ENCODE results near the gene CPSF3. TPM values are rescaled to one million over a fixed set of nuclear protein-coding genes. Genes with fewer than 3 reads are reported as not detected.

CPSF3 gene
- total and polyA plus RNA-seq, 2 of the 13 experiments (the other 11 are each of a cell fraction or from before 2014, with no cell fraction given), result 19.8 to 93.0 TPM

- TF ChIP-seq JARID2 (CRISPR knock-in tag; IDR thresholded peaks at IDR 0.05; ENCODE audit: insufficient replicate concordance), result no peak
- no peak for TF ChIP-seq HNRNPK (IDR thresholded peaks at IDR 0.05; ENCODE audit: low read depth, low read length, poor library complexity, severe bottlenecking)
- no peak for TF ChIP-seq ZNF446 (CRISPR knock-in tag; IDR thresholded peaks at IDR 0.05)
- no peak for TF ChIP-seq ZSCAN21 (CRISPR knock-in tag; IDR thresholded peaks at IDR 0.05; ENCODE audit: borderline replicate concordance)
- TF ChIP-seq ZNF296 (CRISPR knock-in tag; conservative IDR thresholded peaks at IDR 0.05), result no peak
- TF ChIP-seq KDM1A (CRISPR knock-in tag; IDR thresholded peaks at IDR 0.05), result no peak
- TF ChIP-seq MAF1 (CRISPR knock-in tag; IDR thresholded peaks at IDR 0.05; ENCODE audit: borderline replicate concordance), result no peak
Observed at GRCh38 chr2:9392898-9393765, 30.3 kb upstream of the CPSF3 start (continued).

DNA sequence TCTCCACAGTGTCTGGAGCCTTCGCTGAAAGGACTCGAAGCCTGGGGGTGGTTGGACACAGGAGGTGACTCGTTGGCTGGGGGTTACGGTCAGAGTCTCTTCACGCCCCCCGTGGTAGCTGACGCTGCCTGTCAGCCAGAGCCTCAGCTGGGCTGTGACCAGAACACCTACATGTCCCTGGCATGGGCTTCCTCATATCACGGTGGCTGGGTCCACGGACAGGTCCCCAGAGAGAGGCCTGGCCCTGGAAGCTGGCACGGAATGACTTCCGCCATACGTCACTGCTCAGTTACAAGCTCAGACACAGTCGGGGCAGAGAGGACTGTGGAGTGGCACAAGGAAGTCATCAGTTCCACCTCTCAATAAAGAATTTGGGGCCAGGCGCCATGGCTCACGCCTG, 28.6 kb upstream of the CPSF3 start:
- BruUV-seq (replicated peaks), result no TSS peak
- ChIA-PET CTCF (ENCODE audit: low intra/inter-chr PET ratio, low total read pairs) (no interaction called here), POLR2A (no interaction called here)
- in situ Hi-C loops (cut with HindIII; ENCODE audit: extremely low pct_ligation_motif_present, low pct_unique_long_range_greater_than_20kb), result no loop called here
- intact Hi-C loops (cut with micrococcal nuclease; ENCODE audit: unreplicated experiment), result no loop called here
- Histone ChIP-seq H3K27me3 (ENCODE audit: control insufficient read depth in 1 of 2, insufficient read depth in 2 of 2, low read length in 2 of 2) (no peaks in the 10 kb centered on the region), H3K9me3 (ENCODE audit: low read length) (no peaks in the 10 kb centered on the region), H3K9ac (ENCODE audit: insufficient read depth, low read depth, low read length) (no peak overlapping the region), H3K79me2 (ENCODE audit: insufficient read depth, low read length) (no peaks in the 10 kb centered on the region), H3K4me3 (replicated peaks in 1 of 3; ENCODE audit: insufficient read depth in 1 of 3, low read depth in 2 of 3, low read length in 3 of 3) (no peak overlapping the region), H3K27ac (ENCODE audit: extremely low read length, insufficient read depth, low read length) (no peak overlapping the region), H3K4me2 (ENCODE audit: low read depth, low read length) (no peak overlapping the region), H3K4me1 (ENCODE audit: insufficient read depth, low read length) (peaks cover 6% of the 10 kb centered on the region; the same call in 1 of the 2 replicates), H3K36me3 (replicated peaks in 1 of 2; ENCODE audit: control insufficient read depth in 1 of 2, insufficient read depth in 2 of 2, low read length in 2 of 2) (peaks cover 9 to 25% of the 10 kb centered on the region in 2 experiments; a peak in 4 of 5 replicates), H4K20me1 (ENCODE audit: insufficient read depth, low read length) (no peaks in the 10 kb centered on the region), H2AFZ (ENCODE audit: low read length) (no peak overlapping the region)
- FAIRE-seq (no peak), ATAC-seq (no peak), DNase-seq (ENCODE audit: low spot score) (no peak)
- WGBS (ENCODE audit: low lambda C conversion rate), result 98% methylated on average over 15 of the region's 15 CpGs
- TF ChIP-seq GATA4 (IDR thresholded peaks at IDR 0.05; ENCODE audit: borderline replicate concordance, low read depth) (no peak), HNF4A (CRISPR knock-in tag; IDR thresholded peaks at IDR 0.05) (no peak), NCOA5 (CRISPR knock-in tag; IDR thresholded peaks at IDR 0.05) (no peak), ZNF614 (CRISPR knock-in tag; IDR thresholded peaks at IDR 0.05; ENCODE audit: borderline replicate concordance) (no peak), SRSF9 (IDR thresholded peaks at IDR 0.05; ENCODE audit: borderline replicate concordance, insufficient read depth, low read depth, low read length, poor library complexity, severe bottlenecking) (no peak), ZNF672 (CRISPR knock-in tag; IDR thresholded peaks at IDR 0.05) (no peak), KDM4B (CRISPR knock-in tag; IDR thresholded peaks at IDR 0.05) (no peak), GTF3A (CRISPR knock-in tag; conservative IDR thresholded peaks at IDR 0.05) (no peak), RARG (CRISPR knock-in tag; IDR thresholded peaks at IDR 0.05; ENCODE audit: low read depth) (no peak)
- TF ChIP-seq, protein P1, sequence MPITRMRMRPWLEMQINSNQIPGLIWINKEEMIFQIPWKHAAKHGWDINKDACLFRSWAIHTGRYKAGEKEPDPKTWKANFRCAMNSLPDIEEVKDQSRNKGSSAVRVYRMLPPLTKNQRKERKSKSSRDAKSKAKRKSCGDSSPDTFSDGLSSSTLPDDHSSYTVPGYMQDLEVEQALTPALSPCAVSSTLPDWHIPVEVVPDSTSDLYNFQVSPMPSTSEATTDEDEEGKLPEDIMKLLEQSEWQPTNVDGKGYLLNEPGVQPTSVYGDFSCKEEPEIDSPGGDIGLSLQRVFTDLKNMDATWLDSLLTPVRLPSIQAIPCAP (CRISPR knock-in tag; IDR thresholded peaks at IDR 0.05; ENCODE audit: low read depth), result no peak
